IPS-18a (cell line): ENCODE measurements around the gene INAFM2.

Experiments used
- H3K27ac ChIP-seq: one replicate; pipeline ENCODE4 v1.5.1; 2013; ENCODE audit warnings: low read length
- H3K27me3 ChIP-seq: one replicate; pipeline ENCODE4 v1.6.1; 2013; ENCODE audit warnings: mild to moderate bottlenecking, low read length; ENCODE audit not compliant: control insufficient read depth, insufficient read depth
- H3K36me3 ChIP-seq: one replicate; pipeline ENCODE4 v1.6.1; 2013; ENCODE audit warnings: low read depth, low read length; ENCODE audit not compliant: control insufficient read depth
- H3K4me1 ChIP-seq: one replicate; pipeline ENCODE4 v1.6.1; 2013; ENCODE audit warnings: low read depth, low read length; ENCODE audit not compliant: control insufficient read depth
- H3K4me3 ChIP-seq: one replicate; pipeline ENCODE4 v1.5.1; 2013; ENCODE audit warnings: low read length
- H3K9ac ChIP-seq: one replicate; pipeline ENCODE4 v1.6.1; 2013; ENCODE audit warnings: mild to moderate bottlenecking, low read length, moderate library complexity
- H3K9me3 ChIP-seq: one replicate; pipeline ENCODE4 v1.6.1; 2013; ENCODE audit warnings: low read depth, low read length; ENCODE audit not compliant: control insufficient read depth

The INAFM2 gene

GRCh38 chr15:40349163-40349562 is 25.7 kb downstream of the INAFM2 start:
- Histone ChIP-seq H3K27me3 (no peaks in the 10 kb centered on the region), H3K4me3 (no peak overlapping the region), H3K27ac (no peak overlapping the region), H3K36me3 (no peaks in the 10 kb centered on the region), H3K9ac (no peak overlapping the region), H3K4me1 (peaks cover 6% of the 10 kb centered on the region), H3K9me3 (no peaks in the 10 kb centered on the region)

GRCh38 chr15:40352281-40352901 is 28.9 kb downstream of the INAFM2 start:
- H3K4me1 ChIP-seq: peaks cover 13% of the 10 kb centered on the region
- H3K9me3 ChIP-seq: no peaks in the 10 kb centered on the region
- H3K36me3 ChIP-seq: no peaks in the 10 kb centered on the region
- H3K27me3 ChIP-seq: peaks cover 10% of the 10 kb centered on the region
- H3K27ac ChIP-seq: no peak overlapping the region
- H3K9ac ChIP-seq: no peak overlapping the region
- no peak overlapping the region for H3K4me3 ChIP-seq

GRCh38 chr15:40353697-40354096 is 30.2 kb downstream of the INAFM2 start:
- Histone ChIP-seq H3K4me1 (peaks cover 13% of the 10 kb centered on the region), H3K9ac (no peak overlapping the region), H3K27me3 (peaks cover 14% of the 10 kb centered on the region), H3K36me3 (no peaks in the 10 kb centered on the region), H3K9me3 (no peaks in the 10 kb centered on the region), H3K4me3 (no peak overlapping the region), H3K27ac (no peak overlapping the region)

- no peak overlapping the region for H3K27ac ChIP-seq
- no peak overlapping the region for H3K4me3 ChIP-seq
- H3K9ac ChIP-seq: no peak overlapping the region
- peaks cover 22% of the 10 kb centered on the region for H3K27me3 ChIP-seq
- H3K4me1 ChIP-seq: peaks cover 15% of the 10 kb centered on the region
- no peaks in the 10 kb centered on the region for H3K9me3 ChIP-seq
- H3K36me3 ChIP-seq: no peaks in the 10 kb centered on the region
These were observed 31.1 kb downstream of the INAFM2 start for GRCh38 chr15:40354408-40355171.

- H3K4me1 ChIP-seq: peaks cover 15% of the 10 kb centered on the region
- no peaks in the 10 kb centered on the region for H3K9me3 ChIP-seq
- H3K9ac ChIP-seq: no peak overlapping the region
- H3K4me3 ChIP-seq: no peak overlapping the region
- H3K27me3 ChIP-seq: peaks cover 26% of the 10 kb centered on the region
- H3K36me3 ChIP-seq: no peaks in the 10 kb centered on the region
- no peak overlapping the region for H3K27ac ChIP-seq
These were observed 32.6 kb downstream of the INAFM2 start for GRCh38 chr15:40355976-40356585.

- no peaks in the 10 kb centered on the region for H3K9me3 ChIP-seq
- peaks cover 15% of the 10 kb centered on the region for H3K4me1 ChIP-seq
- H3K9ac ChIP-seq: no peak overlapping the region
- H3K4me3 ChIP-seq: peak overlapping the region; percentile 63
- no peaks in the 10 kb centered on the region for H3K36me3 ChIP-seq
- H3K27me3 ChIP-seq: peaks cover 26% of the 10 kb centered on the region
- no peak overlapping the region for H3K27ac ChIP-seq
These were observed 33.8 kb downstream of the INAFM2 start for GRCh38 chr15:40357246-40357645.

GRCh38 chr15:40357723-40358470 is 34.4 kb downstream of the INAFM2 start, which contains the start of gene DISP2:
DISP2 (plus strand) TSS chr15:40358219; CDS start chr15:40358322, 103 bp downstream.
- H3K9ac ChIP-seq: no peak within 1 kb of the TSS
- H3K4me3 ChIP-seq: peak within 1 kb of the TSS; percentile 63
- H3K27me3 ChIP-seq: peaks cover 26% of the 10 kb centered on the region
- H3K36me3 ChIP-seq: no peaks in the 10 kb centered on the region
- H3K27ac ChIP-seq: no peak within 1 kb of the TSS
- H3K4me1 ChIP-seq: peaks cover 15% of the 10 kb centered on the region
- no peaks in the 10 kb centered on the region for H3K9me3 ChIP-seq

GRCh38 chr15:40358471-40359353 is 35.2 kb downstream of the INAFM2 start:
- no peaks in the 10 kb centered on the region for H3K9me3 ChIP-seq
- peaks cover 14% of the 10 kb centered on the region for H3K4me1 ChIP-seq
- peaks cover 26% of the 10 kb centered on the region for H3K27me3 ChIP-seq
- peak overlapping the region; percentile 57 for H3K4me3 ChIP-seq
- H3K27ac ChIP-seq: no peak overlapping the region
- no peaks in the 10 kb centered on the region for H3K36me3 ChIP-seq
- H3K9ac ChIP-seq: no peak overlapping the region

- Histone ChIP-seq H3K27me3 (peaks cover 26% of the 10 kb centered on the region), H3K4me3 (no peak overlapping the region), H3K9me3 (no peaks in the 10 kb centered on the region), H3K4me1 (peaks cover 3% of the 10 kb centered on the region), H3K36me3 (no peaks in the 10 kb centered on the region), H3K27ac (no peak overlapping the region), H3K9ac (no peak overlapping the region)
These were observed 36.5 kb downstream of the INAFM2 start for GRCh38 chr15:40360015-40360414.

- Histone ChIP-seq H3K4me1 (peaks cover 3% of the 10 kb centered on the region), H3K27ac (no peak overlapping the region), H3K9ac (no peak overlapping the region), H3K9me3 (no peaks in the 10 kb centered on the region), H3K4me3 (no peak overlapping the region), H3K27me3 (peaks cover 25% of the 10 kb centered on the region), H3K36me3 (no peaks in the 10 kb centered on the region)
These were observed 38.1 kb downstream of the INAFM2 start for GRCh38 chr15:40361640-40362039.
